ENCODE data around the gene NIPAL1. TPM values are rescaled to one million over a fixed set of nuclear protein-coding genes. Genes with fewer than 3 reads are reported as not detected.

Gene NIPAL1
- polyA plus RNA-seq, 2 donors: 9.2 to 20.2 TPM

- Histone ChIP-seq H3K36me3 (ENCODE audit: control insufficient read depth in 2 of 2, insufficient read depth in 2 of 2, low read length in 1 of 2) (peaks cover 1 to 4% of the 10 kb centered on the region in 2 donors), H3K27ac (ENCODE audit: low read depth in 2 of 2, low read length in 1 of 2) (no peak overlapping the region), H3K4me1 (ENCODE audit: control insufficient read depth in 2 of 2, insufficient read depth in 2 of 2, low read length in 1 of 2) (no peaks in the 10 kb centered on the region), H3K27me3 (ENCODE audit: control insufficient read depth in 1 of 2, insufficient read depth in 2 of 2, low read length in 2 of 2) (no peaks in the 10 kb centered on the region), H3K4me3 (ENCODE audit: low read depth in 1 of 2, low read length in 2 of 2) (no peak overlapping the region), H3K9me3 (ENCODE audit: control insufficient read depth in 2 of 2, insufficient read depth in 1 of 2, low read depth in 1 of 2, low read length in 1 of 2) (no peaks in the 10 kb centered on the region)
- 63 to 77% methylated on average over 3 of the region's 3 CpGs for WGBS, 2 donors
Observed at GRCh38 chr4:48022192-48022799, 5.7 kb downstream of the NIPAL1 start.

GRCh38 chr4:48024522-48024921 is 8.0 kb downstream of the NIPAL1 start:
- Histone ChIP-seq H3K27me3 (ENCODE audit: control insufficient read depth in 1 of 2, insufficient read depth in 2 of 2, low read length in 2 of 2) (no peaks in the 10 kb centered on the region), H3K36me3 (ENCODE audit: control insufficient read depth in 2 of 2, insufficient read depth in 2 of 2, low read length in 1 of 2) (peaks cover 1 to 4% of the 10 kb centered on the region in 2 donors), H3K9me3 (ENCODE audit: control insufficient read depth in 2 of 2, insufficient read depth in 1 of 2, low read depth in 1 of 2, low read length in 1 of 2) (no peaks in the 10 kb centered on the region), H3K27ac (ENCODE audit: low read depth in 2 of 2, low read length in 1 of 2) (no peak overlapping the region), H3K4me1 (ENCODE audit: control insufficient read depth in 2 of 2, insufficient read depth in 2 of 2, low read length in 1 of 2) (no peaks in the 10 kb centered on the region), H3K4me3 (ENCODE audit: low read depth in 1 of 2, low read length in 2 of 2) (no peak overlapping the region)
- 84 to 87% methylated on average over 4 of the region's 4 CpGs for WGBS, 2 donors

GRCh38 chr4:48025005-48025404 is 8.4 kb downstream of the NIPAL1 start:
- H3K27ac ChIP-seq (ENCODE audit: low read depth in 2 of 2, low read length in 1 of 2): no peak overlapping the region
- no peaks in the 10 kb centered on the region for H3K27me3 ChIP-seq (ENCODE audit: control insufficient read depth in 1 of 2, insufficient read depth in 2 of 2, low read length in 2 of 2)
- no peak overlapping the region for H3K4me3 ChIP-seq (ENCODE audit: low read depth in 1 of 2, low read length in 2 of 2)
- H3K36me3 ChIP-seq (ENCODE audit: control insufficient read depth in 2 of 2, insufficient read depth in 2 of 2, low read length in 1 of 2): peaks cover 1 to 4% of the 10 kb centered on the region in 2 donors
- H3K4me1 ChIP-seq (ENCODE audit: control insufficient read depth in 2 of 2, insufficient read depth in 2 of 2, low read length in 1 of 2): no peaks in the 10 kb centered on the region
- 54 to 55% methylated on average over 2 of the region's 2 CpGs for WGBS, 2 donors
- H3K9me3 ChIP-seq (ENCODE audit: control insufficient read depth in 2 of 2, insufficient read depth in 1 of 2, low read depth in 1 of 2, low read length in 1 of 2): no peaks in the 10 kb centered on the region

GRCh38 chr4:48027653-48028052 is 11.1 kb downstream of the NIPAL1 start:
- no peaks in the 10 kb centered on the region for H3K27me3 ChIP-seq (ENCODE audit: control insufficient read depth in 1 of 2, insufficient read depth in 2 of 2, low read length in 2 of 2)

GRCh38 chr4:48028696-48029095 is 12.1 kb downstream of the NIPAL1 start:
- no peaks in the 10 kb centered on the region for H3K4me1 ChIP-seq (ENCODE audit: control insufficient read depth in 2 of 2, insufficient read depth in 2 of 2, low read length in 1 of 2)
- WGBS, 2 donors: 49 to 65% methylated on average over 2 of the region's 2 CpGs

More at GRCh38 chr4:48027653-48028052, 11.1 kb downstream of the NIPAL1 start:
- Histone ChIP-seq H3K27ac (ENCODE audit: low read depth in 2 of 2, low read length in 1 of 2) (no peak overlapping the region), H3K4me3 (ENCODE audit: low read depth in 1 of 2, low read length in 2 of 2) (no peak overlapping the region), H3K36me3 (ENCODE audit: control insufficient read depth in 2 of 2, insufficient read depth in 2 of 2, low read length in 1 of 2) (peaks cover 1 to 4% of the 10 kb centered on the region in 2 donors), H3K4me1 (ENCODE audit: control insufficient read depth in 2 of 2, insufficient read depth in 2 of 2, low read length in 1 of 2) (no peaks in the 10 kb centered on the region), H3K9me3 (ENCODE audit: control insufficient read depth in 2 of 2, insufficient read depth in 1 of 2, low read depth in 1 of 2, low read length in 1 of 2) (no peaks in the 10 kb centered on the region)

GRCh38 chr4:48030470-48030869 is 13.9 kb downstream of the NIPAL1 start:
- WGBS, 2 donors: 71 to 73% methylated on average over 3 of the region's 3 CpGs
- Histone ChIP-seq H3K27ac (ENCODE audit: low read depth in 2 of 2, low read length in 1 of 2) (no peak overlapping the region), H3K4me1 (ENCODE audit: control insufficient read depth in 2 of 2, insufficient read depth in 2 of 2, low read length in 1 of 2) (no peaks in the 10 kb centered on the region), H3K9me3 (ENCODE audit: control insufficient read depth in 2 of 2, insufficient read depth in 1 of 2, low read depth in 1 of 2, low read length in 1 of 2) (no peaks in the 10 kb centered on the region), H3K36me3 (ENCODE audit: control insufficient read depth in 2 of 2, insufficient read depth in 2 of 2, low read length in 1 of 2) (peaks cover 1 to 4% of the 10 kb centered on the region in 2 donors), H3K27me3 (ENCODE audit: control insufficient read depth in 1 of 2, insufficient read depth in 2 of 2, low read length in 2 of 2) (no peaks in the 10 kb centered on the region), H3K4me3 (ENCODE audit: low read depth in 1 of 2, low read length in 2 of 2) (no peak overlapping the region)

More at GRCh38 chr4:48028696-48029095, 12.1 kb downstream of the NIPAL1 start:
- H3K27ac ChIP-seq (ENCODE audit: low read depth in 2 of 2, low read length in 1 of 2): no peak overlapping the region
- peaks cover 1 to 4% of the 10 kb centered on the region in 2 donors for H3K36me3 ChIP-seq (ENCODE audit: control insufficient read depth in 2 of 2, insufficient read depth in 2 of 2, low read length in 1 of 2)
- H3K27me3 ChIP-seq (ENCODE audit: control insufficient read depth in 1 of 2, insufficient read depth in 2 of 2, low read length in 2 of 2): no peaks in the 10 kb centered on the region
- no peak overlapping the region for H3K4me3 ChIP-seq (ENCODE audit: low read depth in 1 of 2, low read length in 2 of 2)
- no peaks in the 10 kb centered on the region for H3K9me3 ChIP-seq (ENCODE audit: control insufficient read depth in 2 of 2, insufficient read depth in 1 of 2, low read depth in 1 of 2, low read length in 1 of 2)

- 68 to 83% methylated on average over 12 of the region's 12 CpGs for WGBS, 2 donors
- no peak overlapping the region for H3K4me3 ChIP-seq (ENCODE audit: low read depth in 1 of 2, low read length in 2 of 2)
- H3K27me3 ChIP-seq (ENCODE audit: control insufficient read depth in 1 of 2, insufficient read depth in 2 of 2, low read length in 2 of 2): no peaks in the 10 kb centered on the region
- H3K36me3 ChIP-seq (ENCODE audit: control insufficient read depth in 2 of 2, insufficient read depth in 2 of 2, low read length in 1 of 2): no peaks in the 10 kb centered on the region
- H3K9me3 ChIP-seq (ENCODE audit: control insufficient read depth in 2 of 2, insufficient read depth in 1 of 2, low read depth in 1 of 2, low read length in 1 of 2): no peaks in the 10 kb centered on the region
- no peak overlapping the region for H3K27ac ChIP-seq (ENCODE audit: low read depth in 2 of 2, low read length in 1 of 2)
- H3K4me1 ChIP-seq (ENCODE audit: control insufficient read depth in 2 of 2, insufficient read depth in 2 of 2, low read length in 1 of 2): no peaks in the 10 kb centered on the region
Observed at GRCh38 chr4:48031802-48032525, 15.4 kb downstream of the NIPAL1 start.

GRCh38 chr4:48032721-48033120 is 16.1 kb downstream of the NIPAL1 start:
- Histone ChIP-seq H3K27me3 (ENCODE audit: control insufficient read depth in 1 of 2, insufficient read depth in 2 of 2, low read length in 2 of 2) (no peaks in the 10 kb centered on the region), H3K4me3 (ENCODE audit: low read depth in 1 of 2, low read length in 2 of 2) (no peak overlapping the region), H3K4me1 (ENCODE audit: control insufficient read depth in 2 of 2, insufficient read depth in 2 of 2, low read length in 1 of 2) (no peaks in the 10 kb centered on the region), H3K9me3 (ENCODE audit: control insufficient read depth in 2 of 2, insufficient read depth in 1 of 2, low read depth in 1 of 2, low read length in 1 of 2) (no peaks in the 10 kb centered on the region), H3K36me3 (ENCODE audit: control insufficient read depth in 2 of 2, insufficient read depth in 2 of 2, low read length in 1 of 2) (no peaks in the 10 kb centered on the region), H3K27ac (ENCODE audit: low read depth in 2 of 2, low read length in 1 of 2) (no peak overlapping the region)

- Histone ChIP-seq H3K27ac (ENCODE audit: low read depth in 2 of 2, low read length in 1 of 2) (no peak overlapping the region), H3K27me3 (ENCODE audit: control insufficient read depth in 1 of 2, insufficient read depth in 2 of 2, low read length in 2 of 2) (no peaks in the 10 kb centered on the region), H3K4me1 (ENCODE audit: control insufficient read depth in 2 of 2, insufficient read depth in 2 of 2, low read length in 1 of 2) (no peaks in the 10 kb centered on the region), H3K36me3 (ENCODE audit: control insufficient read depth in 2 of 2, insufficient read depth in 2 of 2, low read length in 1 of 2) (no peaks in the 10 kb centered on the region), H3K4me3 (ENCODE audit: low read depth in 1 of 2, low read length in 2 of 2) (no peak overlapping the region), H3K9me3 (ENCODE audit: control insufficient read depth in 2 of 2, insufficient read depth in 1 of 2, low read depth in 1 of 2, low read length in 1 of 2) (no peaks in the 10 kb centered on the region)
Observed at GRCh38 chr4:48033412-48033811, 16.8 kb downstream of the NIPAL1 start.

All from esophagus (tissue), 2 donors.